Nephron (organoid): Measurements from ENCODE around the gene SPTLC3.

Experiments used
- H3K27ac Mint-ChIP-seq, 3 experiments: 2 replicates each; pipeline ENCODE4 v1.8.0; 2020; ENCODE audit warnings: mixed read lengths in 3 of 3, mild to moderate bottlenecking in 2 of 3, moderate library complexity in 1 of 3
- H3K27me3 Mint-ChIP-seq: 2 replicates; pipeline ENCODE4 v1.8.0; 2021; ENCODE audit warnings: low read depth, mild to moderate bottlenecking, moderate library complexity, mixed read lengths
- H3K36me3 Mint-ChIP-seq: 2 replicates; pipeline ENCODE4 v1.8.0; 2020; ENCODE audit warnings: low read depth, mixed read lengths
- H3K4me1 Mint-ChIP-seq: 2 replicates; pipeline ENCODE4 v1.8.0; 2020; ENCODE audit warnings: mixed read lengths
- H3K4me3 Mint-ChIP-seq, 3 experiments: 2 replicates each; pipeline ENCODE4 v1.8.0; 2020; ENCODE audit warnings: mild to moderate bottlenecking in 3 of 3, mixed read lengths in 3 of 3, moderate library complexity in 2 of 3
- H3K9me3 Mint-ChIP-seq: 2 replicates; pipeline ENCODE4 v1.8.0; 2020; ENCODE audit warnings: mixed read lengths
- CTCF ChIP-seq, 3 experiments: fragments of 200-600 bp; sonication (generic); IDR thresholded peaks; one replicate each; pipeline ENCODE4 v1.5.0; 2021; ENCODE audit warnings: antibody characterized with exemption in 3 of 3; ENCODE audit not compliant: unreplicated experiment in 3 of 3

SPTLC3 gene

GRCh38 chr20:12965870-12966251, 42.9 kb upstream of the SPTLC3 start:
- Mint-ChIP-seq H3K36me3 (no peaks in the 10 kb centered on the region), H3K9me3 (peaks cover 3% of the 10 kb centered on the region), H3K27ac (no peak overlapping the region), H3K4me3 (no peak overlapping the region), H3K4me1 (peaks cover 17% of the 10 kb centered on the region), H3K27me3 (no peaks in the 10 kb centered on the region)
- no peak for TF ChIP-seq CTCF (IDR thresholded peaks at IDR 0.05; ENCODE audit: unreplicated experiment in 3 of 3)

DNA sequence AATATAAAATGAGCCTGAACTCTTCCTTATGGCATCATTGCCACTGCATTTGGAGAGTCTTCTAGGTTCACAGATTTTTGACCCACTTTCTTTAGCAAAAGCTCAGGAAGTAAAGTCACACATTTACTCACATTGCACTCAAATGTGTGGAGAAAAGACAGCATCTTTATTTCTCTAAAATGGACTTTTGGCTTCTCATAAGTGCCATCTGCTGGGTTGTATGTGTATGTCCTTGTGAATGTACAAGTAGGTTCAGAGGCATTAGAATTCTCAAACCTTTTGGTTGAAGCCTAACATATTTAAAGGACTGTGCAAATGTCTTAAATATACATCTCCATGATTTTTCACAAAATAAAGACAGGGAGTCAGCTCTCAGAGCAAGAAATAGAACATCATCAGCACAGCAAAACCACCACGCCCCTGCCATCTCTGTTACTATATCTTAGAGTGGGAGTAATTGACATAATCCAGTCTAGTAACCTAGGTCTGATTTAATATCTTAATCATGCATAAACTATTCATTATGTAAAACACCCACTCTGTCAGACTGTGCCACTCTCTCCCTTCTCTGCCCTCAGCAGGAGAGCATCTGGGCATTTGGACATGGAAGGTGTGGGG, 42.2 kb upstream of the SPTLC3 start:
- H3K4me3 Mint-ChIP-seq = no peak overlapping the region
- peaks cover 3% of the 10 kb centered on the region for H3K9me3 Mint-ChIP-seq
- no peaks in the 10 kb centered on the region for H3K36me3 Mint-ChIP-seq
- TF ChIP-seq CTCF (IDR thresholded peaks at IDR 0.05; ENCODE audit: unreplicated experiment in 3 of 3) = peak; percentile 48 to 58 (median 55)
- H3K4me1 Mint-ChIP-seq = peaks cover 17% of the 10 kb centered on the region
- no peaks in the 10 kb centered on the region for H3K27me3 Mint-ChIP-seq
- H3K27ac Mint-ChIP-seq = no peak overlapping the region

- Mint-ChIP-seq H3K27ac (no peak overlapping the region), H3K36me3 (no peaks in the 10 kb centered on the region), H3K4me3 (no peak overlapping the region), H3K4me1 (peaks cover 16% of the 10 kb centered on the region), H3K27me3 (no peaks in the 10 kb centered on the region), H3K9me3 (peaks cover 3% of the 10 kb centered on the region)
- no peak for TF ChIP-seq CTCF (IDR thresholded peaks at IDR 0.05; ENCODE audit: unreplicated experiment in 3 of 3)
Measured at GRCh38 chr20:12967932-12968331, 40.8 kb upstream of the SPTLC3 start.

GRCh38 chr20:12968472-12968871, 40.3 kb upstream of the SPTLC3 start:
- peaks cover 10% of the 10 kb centered on the region for H3K4me1 Mint-ChIP-seq
- H3K9me3 Mint-ChIP-seq = peaks cover 3% of the 10 kb centered on the region
- H3K27ac Mint-ChIP-seq = no peak overlapping the region
- H3K4me3 Mint-ChIP-seq = no peak overlapping the region
- TF ChIP-seq CTCF (IDR thresholded peaks at IDR 0.05; ENCODE audit: unreplicated experiment in 3 of 3) = no peak
- no peaks in the 10 kb centered on the region for H3K27me3 Mint-ChIP-seq
- H3K36me3 Mint-ChIP-seq = no peaks in the 10 kb centered on the region

DNA sequence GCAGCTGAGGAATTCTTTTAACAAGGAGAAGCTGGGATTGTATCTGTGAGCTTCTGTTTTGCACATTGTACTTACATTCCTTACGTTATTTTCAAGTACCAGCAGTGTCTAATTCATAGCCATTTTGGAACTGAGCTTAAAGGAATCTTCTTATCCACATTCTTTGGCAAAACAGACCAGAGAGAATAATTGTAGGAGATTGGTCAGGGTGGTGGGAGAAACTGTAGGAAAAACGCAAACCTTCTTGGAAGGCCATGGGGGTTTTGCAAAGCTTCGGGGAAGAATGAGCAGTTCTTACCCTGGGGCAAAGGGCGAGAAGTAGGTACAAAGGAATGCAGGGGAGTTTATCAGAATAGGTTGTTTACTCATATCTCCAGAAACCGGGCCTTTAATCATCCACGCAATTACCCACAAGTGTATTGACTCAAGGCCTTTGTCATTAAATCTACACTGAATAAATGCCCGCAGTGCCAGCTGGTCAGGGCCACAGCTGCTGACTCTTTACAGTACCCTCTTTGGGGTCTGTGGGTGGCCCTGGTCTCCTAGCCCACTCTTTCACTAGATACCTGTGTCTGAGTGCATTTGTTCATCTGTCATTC, 39.6 kb upstream of the SPTLC3 start:
- Mint-ChIP-seq H3K27ac (no peak overlapping the region), H3K27me3 (no peaks in the 10 kb centered on the region), H3K4me1 (peaks cover 7% of the 10 kb centered on the region), H3K9me3 (peaks cover 3% of the 10 kb centered on the region), H3K4me3 (no peak overlapping the region), H3K36me3 (no peaks in the 10 kb centered on the region)
- TF ChIP-seq CTCF (IDR thresholded peaks at IDR 0.05; ENCODE audit: unreplicated experiment in 3 of 3) = no peak

DNA sequence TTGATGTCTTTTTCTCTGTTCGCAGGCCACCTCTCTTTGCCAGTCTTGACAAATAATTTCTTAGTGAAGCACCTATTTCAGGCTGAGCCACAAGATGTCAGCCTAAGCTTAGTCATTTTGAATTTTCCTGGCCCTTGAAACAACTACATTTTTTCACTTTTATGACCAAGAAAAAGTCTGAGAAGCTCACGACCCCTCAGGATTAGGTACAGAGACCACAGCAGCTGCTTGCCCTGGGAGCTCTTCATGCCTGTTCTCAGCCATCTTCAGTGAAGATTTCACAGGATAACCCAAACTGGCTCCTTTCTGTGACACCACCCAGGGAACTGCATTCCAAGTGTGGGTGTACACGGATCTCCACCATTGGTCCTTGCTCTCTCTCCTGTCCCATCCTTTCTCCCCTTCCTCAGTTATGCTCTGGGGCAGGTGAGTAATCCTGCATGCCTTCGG, 38.4 kb upstream of the SPTLC3 start:
- H3K36me3 Mint-ChIP-seq = no peaks in the 10 kb centered on the region
- no peak overlapping the region for H3K4me3 Mint-ChIP-seq
- H3K27me3 Mint-ChIP-seq = no peaks in the 10 kb centered on the region
- peaks cover 5% of the 10 kb centered on the region for H3K9me3 Mint-ChIP-seq
- TF ChIP-seq CTCF (IDR thresholded peaks at IDR 0.05; ENCODE audit: unreplicated experiment in 3 of 3) = peak; percentile 53 to 68 (median 67)
- peaks cover 6% of the 10 kb centered on the region for H3K4me1 Mint-ChIP-seq
- no peak overlapping the region for H3K27ac Mint-ChIP-seq
